Adrenal gland (tissue), 12 donors: Measurements from ENCODE around the gene BCORL1. TPM values are rescaled to one million over a fixed set of nuclear protein-coding genes. Genes with fewer than 3 reads are reported as not detected.

Experiments
- DNase-seq, 7 donors: peaks; one replicate each; pipeline ENCODE4 v3.0.0-alpha.2; 2019 to 2020
- H3K27ac ChIP-seq, 5 donors: fragments of 200-600 bp; sonication (generic) in 4 of 5; 1 replicate in 3 of 5; 2 replicates in 2 of 5; pipeline versions ENCODE4 v1.5.1 to v1.8.0; 2016 to 2020; ENCODE audit warnings: mild to moderate bottlenecking in 1 of 5
- H3K27me3 ChIP-seq: fragments of 200-600 bp; 2 replicates; pipeline ENCODE4 v1.8.0; 2021
- H3K36me3 ChIP-seq, 2 donors: fragments of 200-600 bp; replicated peaks in 1 of 2; 1 replicate in 1 of 2; 2 replicates in 1 of 2; pipeline versions ENCODE4 v1.5.1 to v1.8.0; 2018 to 2022
- H3K4me1 ChIP-seq, 2 donors: fragments of 200-600 bp; replicated peaks in 1 of 2; 1 replicate in 1 of 2; 2 replicates in 1 of 2; pipeline versions ENCODE4 v1.5.1 to v1.8.0; 2018 to 2021
- H3K4me3 ChIP-seq, 4 donors: fragments of 200-600 bp; sonication (generic) in 3 of 4; one replicate each; pipeline ENCODE4 v1.5.1; 2016 to 2018
- H3K9me3 ChIP-seq, 3 donors: fragments of 200-600 bp; sonication (generic) in 1 of 3; replicated peaks in 1 of 3; 1 replicate in 2 of 3; 2 replicates in 1 of 3; pipeline versions ENCODE4 v1.5.1 to v1.8.0; 2016 to 2021
- POLR2A ChIP-seq, 2 donors: fragments of 450-650 bp; IDR thresholded peaks; one replicate each; pipeline ENCODE4 v1.6.1; 2017; ENCODE audit warnings: antibody characterized with exemption in 2 of 2, mild to moderate bottlenecking in 2 of 2, moderate library complexity in 1 of 2
- WGBS, 4 donors: extraction: QIAGEN DNeasy Blood & Tissue Kit in 2 of 4; methylation state at CpG; one replicate each; pipeline versions ENCODE4 v1.1.5 to v1.1.7; 2013 to 2017; 5-methylcytosine and 5-hydroxymethylcytosine counted together
- intact Hi-C, 2 donors: fragments of 100-400 bp; cut with DNase I; formaldehyde crosslinking; loops; one replicate each; pipeline versions ENCODE4 v1.14.1 to v1.15.0; 2022 to 2023
- polyA plus RNA-seq, 3 donors: library from polyadenylated mRNA; stranded (reverse); fragments of 200-250 nt in 2 of 3; fragments of 350-450 nt in 1 of 3; fragmentation: Illumina TruSeq in 1 of 3; extraction: RNeasy Lipid Tissue Mini Kit (QIAGEN cat#74804) in 1 of 3; gene quantifications; one replicate each; pipeline ENCODE4 v1.2.3, GENCODE V29; 2013 to 2014
- total RNA-seq, 9 donors: library from RNA; depleted of rRNA in 4 of 9; stranded (reverse); fragments of >200 nt in 4 of 9; fragments of 120-200 nt in 1 of 9; fragmentation: NEBNext Ultra II Directional in 1 of 9; extraction: Animal tissue kit (Norgen Biotek cat#: 25700) in 1 of 9; gene quantifications; one replicate each; pipeline versions ENCODE4 v1.1.0 to v1.2.4, GENCODE V29; 2013 to 2023
- TF ChIP-seq, protein P1 (sequence below), 6 experiments: fragments of 450-650 bp in 4 of 6; fragments of 200-600 bp in 2 of 6; sonication (generic) in 1 of 6; IDR thresholded peaks; 1 replicate in 5 of 6; 2 replicates in 1 of 6; pipeline versions ENCODE4 v1.5.1 to v1.8.0; 2016 to 2021; ENCODE audit warnings: antibody characterized with exemption in 6 of 6, mild to moderate bottlenecking in 2 of 6, moderate library complexity in 1 of 6
- donor health status: healthy with polysubstance abuse.
- donor health status: Bipolar disorder and iron deficiency.
- donor health status: DM: yes; HTN: yes; CAD: no.
- donor health status: DM: no; HTN: no; CAD: no.
- donor health status: DM: no; HTN: no; CAD: no.
- donor health status: DM: yes; HTN: yes; CAD: no.

BCORL1 gene
- total and polyA plus RNA-seq, 12 donors = 1.4 to 18.5 (median 7.0) TPM

GRCh38 chrX:129981200-129981553 is 1.3 kb upstream of the BCORL1 start:
- peak overlapping the region in 1 of 4 donors; percentile 34 for H3K4me3 ChIP-seq
- intact Hi-C loops = loop anchor here in 1 of 2 donors (5.0 kb wide), 1 partner anchor 41 kb away; no protein-coding TSS in a partner anchor
- no peak for DNase-seq
- H3K36me3 ChIP-seq = no peaks in the 10 kb centered on the region
- no peaks in the 10 kb centered on the region for H3K4me1 ChIP-seq
- peak overlapping the region in 1 of 5 donors; percentile 82 for H3K27ac ChIP-seq
- H3K27me3 ChIP-seq = no peaks in the 10 kb centered on the region
- WGBS, 4 donors = 1 to 38% (median 19%) methylated on average over 11 to 17 of the region's 17 CpGs
- H3K9me3 ChIP-seq = no peaks in the 10 kb centered on the region
- TF ChIP-seq POLR2A (IDR thresholded peaks at IDR 0.05) = no peak
- TF ChIP-seq, protein P1, sequence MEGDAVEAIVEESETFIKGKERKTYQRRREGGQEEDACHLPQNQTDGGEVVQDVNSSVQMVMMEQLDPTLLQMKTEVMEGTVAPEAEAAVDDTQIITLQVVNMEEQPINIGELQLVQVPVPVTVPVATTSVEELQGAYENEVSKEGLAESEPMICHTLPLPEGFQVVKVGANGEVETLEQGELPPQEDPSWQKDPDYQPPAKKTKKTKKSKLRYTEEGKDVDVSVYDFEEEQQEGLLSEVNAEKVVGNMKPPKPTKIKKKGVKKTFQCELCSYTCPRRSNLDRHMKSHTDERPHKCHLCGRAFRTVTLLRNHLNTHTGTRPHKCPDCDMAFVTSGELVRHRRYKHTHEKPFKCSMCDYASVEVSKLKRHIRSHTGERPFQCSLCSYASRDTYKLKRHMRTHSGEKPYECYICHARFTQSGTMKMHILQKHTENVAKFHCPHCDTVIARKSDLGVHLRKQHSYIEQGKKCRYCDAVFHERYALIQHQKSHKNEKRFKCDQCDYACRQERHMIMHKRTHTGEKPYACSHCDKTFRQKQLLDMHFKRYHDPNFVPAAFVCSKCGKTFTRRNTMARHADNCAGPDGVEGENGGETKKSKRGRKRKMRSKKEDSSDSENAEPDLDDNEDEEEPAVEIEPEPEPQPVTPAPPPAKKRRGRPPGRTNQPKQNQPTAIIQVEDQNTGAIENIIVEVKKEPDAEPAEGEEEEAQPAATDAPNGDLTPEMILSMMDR (IDR thresholded peaks at IDR 0.05) = no peak

GRCh38 chrX:129981752-129982299 is 609 bp upstream of the BCORL1 start:
- Histone ChIP-seq H3K9me3 (no peaks in the 10 kb centered on the region), H3K27ac (peak overlapping the region in 1 of 5 donors; percentile 36), H3K4me1 (no peaks in the 10 kb centered on the region), H3K36me3 (no peaks in the 10 kb centered on the region), H3K4me3 (peak overlapping the region in 1 of 4 donors; percentile 13), H3K27me3 (no peaks in the 10 kb centered on the region)
- peak in 2 of 7 donors; percentile 22 to 24 for DNase-seq
- 0 to 60% (median 18%) methylated on average over 4 to 25 of the region's 29 CpGs for WGBS, 4 donors
- intact Hi-C loops = loop anchor here in 1 of 2 donors (5.0 kb wide), 1 partner anchor 40 kb away; no protein-coding TSS in a partner anchor
- TF ChIP-seq, protein P1 (IDR thresholded peaks at IDR 0.05) = no peak
- TF ChIP-seq POLR2A (IDR thresholded peaks at IDR 0.05) = no peak

DNA sequence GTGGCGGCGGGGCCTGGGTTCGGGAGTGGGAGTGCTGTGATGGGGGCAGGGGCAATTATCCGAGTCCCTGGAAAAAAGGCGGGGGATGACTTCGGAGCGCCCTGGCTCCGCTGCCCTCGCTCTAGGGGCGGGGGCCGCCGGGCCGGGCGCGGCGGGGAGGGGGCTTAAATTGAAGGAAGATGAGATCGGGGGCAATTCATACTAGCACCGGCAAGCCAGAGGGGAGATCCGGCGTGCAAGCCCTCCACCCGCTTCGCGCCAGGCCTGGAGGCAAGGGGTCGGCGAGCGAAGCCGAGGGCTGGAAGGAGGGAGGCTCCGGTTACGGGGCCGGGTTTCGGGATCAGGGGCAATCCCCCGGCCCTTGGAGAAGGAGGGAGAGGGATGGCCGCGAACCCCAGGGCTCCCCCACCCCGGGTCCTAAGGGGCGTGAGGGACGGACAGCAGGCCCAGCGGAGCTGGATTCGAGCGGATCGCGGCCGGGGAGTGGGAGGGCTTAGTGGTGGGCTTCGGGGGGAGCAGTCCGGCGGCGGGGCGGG is 1.2 kb downstream of the BCORL1 start:
- DNase-seq = peak in 5 of 7 donors; percentile 14 to 34 (median 21)
- no peak overlapping the region for H3K4me3 ChIP-seq
- H3K9me3 ChIP-seq = no peaks in the 10 kb centered on the region
- no peak for TF ChIP-seq POLR2A (IDR thresholded peaks at IDR 0.05)
- TF ChIP-seq, protein P1 (IDR thresholded peaks at IDR 0.05) = no peak
- peak overlapping the region in 1 of 5 donors; percentile 49 for H3K27ac ChIP-seq
- peaks cover 0 to 7% of the 10 kb centered on the region in 2 donors for H3K4me1 ChIP-seq
- no peaks in the 10 kb centered on the region for H3K27me3 ChIP-seq
- no peaks in the 10 kb centered on the region for H3K36me3 ChIP-seq
- intact Hi-C loops = loop anchor here in 1 of 2 donors (5.0 kb wide), 1 partner anchor 39 kb away; no protein-coding TSS in a partner anchor
- 0 to 74% (median 18%) methylated on average over 4 to 45 of the region's 48 CpGs for WGBS, 4 donors

GRCh38 chrX:129984111-129984958 is 1.9 kb downstream of the BCORL1 start:
- 1 to 61% (median 18%) methylated on average over 18 to 45 of the region's 81 CpGs for WGBS, 4 donors
- peak; percentile 28 to 49 (median 40) for DNase-seq
- Histone ChIP-seq H3K9me3 (no peaks in the 10 kb centered on the region), H3K4me1 (peaks cover 0 to 7% of the 10 kb centered on the region in 2 donors), H3K36me3 (no peaks in the 10 kb centered on the region), H3K27ac (peak overlapping the region in 1 of 5 donors; percentile 55), H3K27me3 (no peaks in the 10 kb centered on the region), H3K4me3 (peak overlapping the region in 1 of 4 donors; percentile 32)
- no peak for TF ChIP-seq POLR2A (IDR thresholded peaks at IDR 0.05)
- TF ChIP-seq, protein P1 (IDR thresholded peaks at IDR 0.05) = no peak
- intact Hi-C loops = loop anchor here in 1 of 2 donors (5.0 kb wide), 1 partner anchor 38 kb away; no protein-coding TSS in a partner anchor
